ENCODE results near the gene NDUFAF2.
A peak's percentile ranks its signal among the peaks of the same experiment; 100 is the strongest.
"Not testable (repeated sequence)": the region's sequence is repeated elsewhere in the genome, so short reads cannot be mapped to it uniquely, and the experiment has no call there.

Gene NDUFAF2

DNA sequence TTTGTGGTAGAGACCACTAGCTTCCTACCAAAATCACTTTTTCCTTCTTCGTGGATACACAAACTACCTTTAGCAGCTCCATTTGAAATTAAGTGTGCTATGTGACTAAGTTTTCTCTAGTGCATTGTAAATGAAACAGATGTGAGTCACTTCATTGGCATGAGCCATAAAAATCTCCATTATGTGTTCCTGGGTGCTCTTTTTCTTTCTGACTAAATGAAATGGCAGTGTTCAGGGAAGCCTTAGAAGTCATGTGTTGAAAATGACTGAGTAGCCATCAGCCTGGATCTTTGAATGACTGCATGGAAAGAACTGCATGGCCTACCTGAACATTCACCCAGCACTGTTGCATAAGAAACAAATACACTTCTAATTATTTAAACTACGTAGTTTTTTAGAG is 107.9 kb downstream of the NDUFAF2 start:
- DNase-seq = no peak

DNA sequence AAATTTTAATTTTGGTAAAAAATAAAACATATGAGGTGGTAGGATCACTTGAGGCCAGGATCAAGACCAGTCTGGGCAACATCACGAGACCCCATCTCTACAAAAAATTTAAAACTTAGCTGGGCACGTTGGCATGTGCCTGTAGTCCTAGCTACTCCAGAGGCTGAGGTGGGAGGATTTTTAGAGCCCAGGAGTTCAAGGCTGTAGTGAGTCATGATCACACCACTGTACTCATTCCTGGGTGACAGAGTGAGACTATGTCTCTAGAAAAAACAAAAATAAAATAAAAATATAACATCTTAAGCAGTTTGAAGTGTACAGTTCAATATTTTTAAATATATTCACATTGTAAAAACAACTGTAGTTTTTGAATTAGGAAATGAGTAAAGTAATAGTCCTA is 108.9 kb downstream of the NDUFAF2 start:
- DNase-seq = no peak

- DNase-seq = peak; percentile 20
Measured at GRCh38 chr5:61055434-61056006, 110.5 kb downstream of the NDUFAF2 start.

- no peak for DNase-seq
Measured at GRCh38 chr5:61059499-61059898, 114.5 kb downstream of the NDUFAF2 start.

- no peak for DNase-seq
Measured at GRCh38 chr5:61069150-61069549, 124.1 kb downstream of the NDUFAF2 start.

- DNase-seq = no peak
Measured at GRCh38 chr5:61071526-61071925, 126.5 kb downstream of the NDUFAF2 start.

DNA sequence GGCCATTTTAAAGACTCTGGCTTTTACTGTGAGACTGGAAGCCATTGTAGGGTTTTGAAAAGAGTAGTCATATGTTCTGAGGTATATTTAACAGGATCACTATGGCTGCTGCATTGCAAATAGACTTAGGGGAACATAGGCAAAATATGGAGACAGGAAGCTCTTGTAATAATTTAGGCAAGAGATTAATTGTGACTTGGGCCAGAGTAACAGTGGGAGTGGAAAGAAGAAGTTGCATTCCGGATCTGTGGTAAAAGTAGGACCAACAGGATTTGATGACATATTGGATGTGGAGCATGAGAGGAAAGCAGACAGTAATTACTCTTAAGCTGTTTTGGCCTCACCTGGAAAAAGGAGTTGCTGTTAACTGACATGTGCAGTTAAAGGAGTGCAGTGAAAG is 131.6 kb downstream of the NDUFAF2 start:
- no peak for DNase-seq

DNA sequence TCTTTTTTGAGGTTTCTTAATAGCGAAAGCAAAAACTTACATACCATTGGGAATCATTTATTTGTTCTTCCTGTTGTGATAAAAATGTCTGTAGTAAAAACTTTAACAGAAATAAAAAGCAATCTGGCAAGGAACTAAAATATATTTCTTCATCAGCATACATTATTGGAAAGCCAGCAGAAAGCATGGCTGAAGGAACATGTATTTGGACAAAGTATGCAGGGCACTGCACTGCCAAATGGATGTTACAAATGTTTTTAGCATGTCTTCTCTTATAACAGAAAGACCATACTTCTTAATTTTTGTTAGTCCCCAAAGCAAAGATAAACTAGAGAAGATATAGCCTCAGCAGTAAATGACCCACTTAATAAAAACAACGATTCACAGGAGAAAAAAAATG is 136.7 kb downstream of the NDUFAF2 start:
- no peak for DNase-seq

DNA sequence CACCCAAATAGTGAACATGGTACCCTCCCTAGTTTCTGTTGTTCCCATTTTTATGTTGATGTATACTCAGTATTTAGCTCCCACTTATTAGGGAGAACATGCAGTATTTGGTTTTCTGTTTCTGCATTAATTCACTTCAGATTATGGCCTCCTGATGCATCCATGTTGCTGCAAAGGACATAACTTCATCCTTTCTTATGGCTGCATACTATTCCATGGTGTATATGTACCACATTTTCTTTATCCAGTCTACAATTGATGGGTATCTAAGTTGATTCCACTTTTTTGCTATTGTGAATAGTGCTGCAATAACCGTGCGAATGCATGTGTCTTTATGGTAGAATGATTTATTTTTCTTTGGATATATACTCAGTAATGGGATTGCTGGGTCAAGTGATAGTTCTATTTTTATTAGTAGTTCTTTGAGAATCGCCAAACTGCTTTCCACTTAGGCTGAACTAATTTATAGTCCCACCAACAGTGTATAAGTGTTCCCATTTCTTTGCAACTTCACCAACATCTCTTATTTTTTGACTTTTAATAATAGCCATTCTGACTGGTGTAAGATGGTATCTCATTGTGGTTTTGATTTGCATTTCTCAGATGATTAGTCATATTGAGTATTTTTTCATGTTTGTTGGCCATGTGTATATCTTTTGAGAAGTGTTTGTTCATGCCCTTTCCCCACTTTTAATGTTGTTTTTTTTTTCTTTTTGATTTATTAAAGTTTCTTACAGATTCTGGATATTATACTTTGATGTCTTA is 137.7 kb downstream of the NDUFAF2 start:
- no peak for DNase-seq

DNA sequence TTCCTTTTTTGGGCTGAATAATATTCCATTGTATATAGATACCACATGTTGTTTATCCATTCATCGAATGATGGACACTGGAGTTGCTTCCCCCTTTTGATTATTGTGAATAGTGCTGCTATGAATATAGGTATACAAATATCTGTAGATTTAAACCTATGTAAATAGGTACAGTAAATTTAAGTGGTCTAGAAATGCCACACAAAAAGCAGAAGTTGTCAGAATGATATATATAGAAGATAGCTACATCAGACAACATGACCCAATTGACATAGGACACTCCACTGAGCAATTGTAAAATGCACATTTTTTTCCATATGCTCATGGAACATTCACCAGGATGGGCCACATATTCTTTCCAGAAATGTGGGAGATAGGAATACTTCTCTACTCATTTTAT is 139.7 kb downstream of the NDUFAF2 start:
- DNase-seq = no peak

DNA sequence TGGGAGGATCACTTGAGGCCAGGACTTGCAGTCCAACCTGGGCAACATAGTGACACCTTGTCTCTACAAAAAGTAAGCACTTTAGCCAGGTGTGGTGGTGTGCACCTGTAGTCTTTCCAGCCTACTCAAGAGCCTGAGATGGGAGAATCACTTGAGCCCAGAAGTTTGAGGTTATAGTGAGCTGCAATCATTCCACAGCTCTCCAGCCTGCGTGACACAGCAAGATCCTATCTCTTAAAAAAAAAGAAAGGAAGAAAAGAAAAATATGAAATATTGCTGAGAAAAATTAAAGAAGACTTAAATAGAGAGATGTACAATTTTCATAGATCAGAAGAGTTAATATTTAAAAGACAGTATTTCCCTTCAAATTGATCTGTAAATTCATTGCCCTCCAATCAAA is 140.9 kb downstream of the NDUFAF2 start:
- DNase-seq = no peak

DNA sequence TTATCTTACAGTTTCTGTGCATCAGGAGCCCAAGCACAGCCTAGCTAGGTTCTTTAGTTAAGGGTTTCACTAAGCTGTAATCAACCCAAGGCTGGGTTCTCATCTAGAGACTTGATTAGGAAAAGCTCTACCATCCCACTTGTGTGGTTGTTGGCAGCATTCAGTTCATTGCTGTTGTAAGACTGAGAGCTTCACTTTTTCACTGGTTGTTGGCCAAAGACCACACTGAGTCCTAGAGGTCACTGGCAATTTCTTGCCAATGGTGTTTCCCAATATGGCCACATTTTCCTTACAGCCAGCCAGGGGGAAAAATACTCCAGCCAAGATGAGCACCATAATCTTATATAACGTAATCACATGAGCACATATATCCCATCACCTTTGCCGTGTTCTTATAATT is 142.9 kb downstream of the NDUFAF2 start:
- no peak for DNase-seq

DNA sequence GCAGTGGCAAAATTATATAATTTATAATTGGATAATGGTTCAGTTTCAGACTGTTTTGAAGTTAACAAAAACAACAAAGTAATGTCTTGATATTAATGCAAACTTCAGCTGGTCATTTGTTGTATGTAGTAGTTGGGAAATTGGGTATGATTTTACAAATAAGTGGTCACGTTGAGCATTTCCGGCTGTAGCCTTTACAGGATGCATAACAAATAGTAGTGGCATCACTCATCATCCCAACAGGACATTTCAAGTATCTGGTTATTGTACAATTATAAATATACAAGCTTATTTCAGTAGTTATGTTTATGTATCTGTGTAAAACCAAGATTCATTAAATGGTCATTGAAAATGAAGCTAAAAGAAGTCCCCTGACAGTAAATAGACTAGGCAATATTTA is 144.3 kb downstream of the NDUFAF2 start:
- no peak for DNase-seq

- DNase-seq = not testable (repeated sequence)
Measured at GRCh38 chr5:61093046-61093771, 148.2 kb downstream of the NDUFAF2 start.

DNA sequence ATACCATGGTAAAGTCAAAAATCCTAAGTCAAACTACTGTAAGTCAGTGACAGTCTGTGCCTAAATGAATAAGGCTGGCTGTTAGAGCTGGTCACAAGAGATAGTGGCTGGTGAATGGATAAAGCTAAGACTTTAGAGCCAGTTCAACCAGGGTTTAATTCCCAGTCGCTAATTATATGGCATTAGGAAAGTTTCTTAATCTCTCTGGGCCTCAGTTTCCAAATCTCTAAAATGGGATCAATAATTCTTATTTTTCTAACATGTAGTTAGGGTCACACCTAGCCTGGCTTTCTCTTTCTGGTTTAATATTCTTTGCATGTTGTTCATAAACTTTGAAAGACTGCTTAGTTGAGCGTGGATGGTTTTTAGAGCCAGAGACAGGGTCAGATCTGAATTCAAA is 152.5 kb downstream of the NDUFAF2 start:
- DNase-seq = no peak

- no peak for DNase-seq
Measured at GRCh38 chr5:61098251-61098995, 153.4 kb downstream of the NDUFAF2 start.

GRCh38 chr5:61100437-61100836 is 155.4 kb downstream of the NDUFAF2 start:
- no peak for DNase-seq

GRCh38 chr5:61114441-61114840 is 169.4 kb downstream of the NDUFAF2 start:
- DNase-seq = no peak

- no peak for DNase-seq
Measured at GRCh38 chr5:61115968-61116367, 171.0 kb downstream of the NDUFAF2 start.

GRCh38 chr5:61119066-61119465 is 174.1 kb downstream of the NDUFAF2 start:
- DNase-seq = no peak

GRCh38 chr5:61120534-61120933 is 175.5 kb downstream of the NDUFAF2 start:
- DNase-seq = no peak

DNA sequence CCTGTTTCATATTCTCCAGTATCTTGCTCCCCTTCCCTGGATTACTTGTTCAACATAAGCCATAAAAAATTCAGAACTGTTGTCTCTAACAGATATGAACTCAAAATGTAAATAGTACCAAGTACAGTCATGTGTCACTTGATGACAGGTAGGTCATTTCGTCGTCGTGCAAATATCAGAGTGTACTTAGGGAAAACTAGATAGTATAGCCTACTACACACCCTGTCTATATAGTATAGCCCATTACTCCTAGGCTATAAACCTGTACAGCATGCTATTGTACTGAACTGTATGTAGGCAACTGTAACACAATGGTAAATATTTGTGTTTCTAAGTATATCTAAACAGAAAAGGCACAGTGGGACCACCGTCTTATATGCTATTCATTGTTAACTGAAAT is 178.1 kb downstream of the NDUFAF2 start:
- no peak for DNase-seq

- DNase-seq = no peak
Measured at GRCh38 chr5:61130289-61130688, 185.3 kb downstream of the NDUFAF2 start.

- DNase-seq = no peak
Measured at GRCh38 chr5:61132559-61132958, 187.6 kb downstream of the NDUFAF2 start.
